ENCODE measurements around the gene RPS19.

Gene RPS19

GRCh38 chr19:41876847-41877832 is 17.1 kb downstream of the RPS19 start, which contains the start of gene CD79A:
Gene CD79A, plus strand, starts transcription at chr19:41877279. Its CDS starts 26 bp downstream, at chr19:41877305.
- no peaks in the 10 kb centered on the region for H3K9me2 ChIP-seq (replicated peaks; ENCODE audit: insufficient read depth, low read length)
- H3K36me3 ChIP-seq (replicated peaks; ENCODE audit: insufficient read depth, low read length): no peaks in the 10 kb centered on the region
- H3K4me1 ChIP-seq (ENCODE audit: low read length): peaks cover 29% of the 10 kb centered on the region
- DNase-seq: no peak
- H3K9ac ChIP-seq (ENCODE audit: low read length): no peak within 1 kb of the TSS
- H2AFZ ChIP-seq (ENCODE audit: low read length): no peak within 1 kb of the TSS
- no peaks in the 10 kb centered on the region for H3K79me2 ChIP-seq (ENCODE audit: low read length)
- H3F3A ChIP-seq (ENCODE audit: insufficient read depth, low read length): peaks cover 26% of the 10 kb centered on the region
- 0 out of 2 replicates have a peak within 1 kb of the TSS, but pooled peaks have one; percentile 9 for H3K4me2 ChIP-seq (ENCODE audit: low read depth, low read length)
- H3K27ac ChIP-seq (ENCODE audit: low read length): no peak within 1 kb of the TSS; the same call in 1 of the 2 replicates
- H3K27me3 ChIP-seq (replicated peaks; ENCODE audit: insufficient read depth, low read length): no peaks in the 10 kb centered on the region
- TF ChIP-seq CTCF (IDR thresholded peaks at IDR 0.05; ENCODE audit: low read length): no peak
- TF ChIP-seq EZH2 (optimal IDR thresholded peaks at IDR 0.05; ENCODE audit: low read depth, low read length): no peak
- no peak for TF ChIP-seq EZH2phosphoT487 (IDR thresholded peaks at IDR 0.05; ENCODE audit: low read length)
- H4K20me1 ChIP-seq (ENCODE audit: insufficient read depth, low read length): no peaks in the 10 kb centered on the region
- no peaks in the 10 kb centered on the region for H3K9me3 ChIP-seq (replicated peaks; ENCODE audit: insufficient read depth, low read length)
- no peak within 1 kb of the TSS; the same call in 1 of the 2 replicates for H3K4me3 ChIP-seq (ENCODE audit: low read length)

GRCh38 chr19:41877916-41878905 is 18.2 kb downstream of the RPS19 start:
- Histone ChIP-seq H3F3A (ENCODE audit: insufficient read depth, low read length) (peaks cover 23% of the 10 kb centered on the region), H2AFZ (ENCODE audit: low read length) (no peak overlapping the region), H3K9ac (ENCODE audit: low read length) (no peak overlapping the region), H3K27me3 (replicated peaks; ENCODE audit: insufficient read depth, low read length) (no peaks in the 10 kb centered on the region), H3K4me2 (ENCODE audit: low read depth, low read length) (no peak overlapping the region), H3K36me3 (replicated peaks; ENCODE audit: insufficient read depth, low read length) (no peaks in the 10 kb centered on the region), H4K20me1 (ENCODE audit: insufficient read depth, low read length) (no peaks in the 10 kb centered on the region), H3K9me2 (replicated peaks; ENCODE audit: insufficient read depth, low read length) (no peaks in the 10 kb centered on the region), H3K79me2 (ENCODE audit: low read length) (no peaks in the 10 kb centered on the region), H3K27ac (ENCODE audit: low read length) (no peak overlapping the region), H3K4me1 (ENCODE audit: low read length) (peaks cover 24% of the 10 kb centered on the region), H3K9me3 (replicated peaks; ENCODE audit: insufficient read depth, low read length) (no peaks in the 10 kb centered on the region), H3K4me3 (ENCODE audit: low read length) (no peak overlapping the region)
- no peak for DNase-seq
- no peak for TF ChIP-seq CTCF (IDR thresholded peaks at IDR 0.05; ENCODE audit: low read length)
- TF ChIP-seq EZH2 (optimal IDR thresholded peaks at IDR 0.05; ENCODE audit: low read depth, low read length): no peak
- TF ChIP-seq EZH2phosphoT487 (IDR thresholded peaks at IDR 0.05; ENCODE audit: low read length): no peak

GRCh38 chr19:41879080-41879479 is 19.0 kb downstream of the RPS19 start:
- Histone ChIP-seq H3K4me1 (ENCODE audit: low read length) (peaks cover 24% of the 10 kb centered on the region), H3K4me3 (ENCODE audit: low read length) (no peak overlapping the region), H4K20me1 (ENCODE audit: insufficient read depth, low read length) (no peaks in the 10 kb centered on the region), H3K9me2 (replicated peaks; ENCODE audit: insufficient read depth, low read length) (no peaks in the 10 kb centered on the region), H3K36me3 (replicated peaks; ENCODE audit: insufficient read depth, low read length) (no peaks in the 10 kb centered on the region), H3K79me2 (ENCODE audit: low read length) (peaks cover 4% of the 10 kb centered on the region; the same call in 1 of the 2 replicates), H3F3A (ENCODE audit: insufficient read depth, low read length) (peaks cover 28% of the 10 kb centered on the region), H3K9ac (ENCODE audit: low read length) (no peak overlapping the region), H3K27ac (ENCODE audit: low read length) (no peak overlapping the region), H3K4me2 (ENCODE audit: low read depth, low read length) (no peak overlapping the region), H2AFZ (ENCODE audit: low read length) (no peak overlapping the region), H3K27me3 (replicated peaks; ENCODE audit: insufficient read depth, low read length) (no peaks in the 10 kb centered on the region), H3K9me3 (replicated peaks; ENCODE audit: insufficient read depth, low read length) (no peaks in the 10 kb centered on the region)
- no peak for DNase-seq
- no peak for TF ChIP-seq EZH2phosphoT487 (IDR thresholded peaks at IDR 0.05; ENCODE audit: low read length)
- no peak for TF ChIP-seq CTCF (IDR thresholded peaks at IDR 0.05; ENCODE audit: low read length)
- TF ChIP-seq EZH2 (optimal IDR thresholded peaks at IDR 0.05; ENCODE audit: low read depth, low read length): no peak

Measured in MM.1S (cell line).